Chondrocyte (in vitro differentiated cells): Measurements from ENCODE around the gene ZG16B. TPM values are rescaled to one million over a fixed set of nuclear protein-coding genes. Genes with fewer than 3 reads are reported as not detected.

Experiments used
- DNase-seq: peaks from one replicate; pipeline ENCODE4 v3.0.0; 2021; ENCODE audit warnings: mixed read lengths, low spot score
- H3K27ac Mint-ChIP-seq: one replicate; pipeline ENCODE4 v1.8.0; 2021; ENCODE audit warnings: mild to moderate bottlenecking, moderate library complexity, mixed read lengths; ENCODE audit not compliant: unreplicated experiment
- H3K27me3 Mint-ChIP-seq: 2 replicates; pipeline ENCODE4 v1.8.0; 2021; ENCODE audit warnings: low read depth, mixed read lengths
- H3K36me3 Mint-ChIP-seq: 2 replicates; pipeline ENCODE4 v1.8.0; 2021; ENCODE audit warnings: low read depth, mixed read lengths
- H3K4me1 Mint-ChIP-seq: 2 replicates; pipeline ENCODE4 v1.8.0; 2021; ENCODE audit warnings: low read depth, mild to moderate bottlenecking, mixed read lengths
- H3K4me3 Mint-ChIP-seq: one replicate; pipeline ENCODE4 v1.8.0; 2021; ENCODE audit warnings: mild to moderate bottlenecking, moderate library complexity, mixed read lengths; ENCODE audit not compliant: unreplicated experiment
- H3K9me3 Mint-ChIP-seq: 2 replicates; pipeline ENCODE4 v1.8.0; 2021; ENCODE audit warnings: low read depth, mixed read lengths
- CTCF ChIP-seq: fragments of 200-600 bp; sonication (generic); IDR thresholded peaks from 2 replicates; pipeline ENCODE4 v1.5.0; 2021; ENCODE audit warnings: antibody characterized with exemption, mild to moderate bottlenecking, moderate library complexity
- total RNA-seq: library from RNA; stranded (reverse); gene quantifications from 3 replicates; pipeline ENCODE4 v1.2.1, GENCODE V29; 2021

The ZG16B gene
- total RNA-seq, 1 donor from 2014 or later, result 2.1 TPM

DNA sequence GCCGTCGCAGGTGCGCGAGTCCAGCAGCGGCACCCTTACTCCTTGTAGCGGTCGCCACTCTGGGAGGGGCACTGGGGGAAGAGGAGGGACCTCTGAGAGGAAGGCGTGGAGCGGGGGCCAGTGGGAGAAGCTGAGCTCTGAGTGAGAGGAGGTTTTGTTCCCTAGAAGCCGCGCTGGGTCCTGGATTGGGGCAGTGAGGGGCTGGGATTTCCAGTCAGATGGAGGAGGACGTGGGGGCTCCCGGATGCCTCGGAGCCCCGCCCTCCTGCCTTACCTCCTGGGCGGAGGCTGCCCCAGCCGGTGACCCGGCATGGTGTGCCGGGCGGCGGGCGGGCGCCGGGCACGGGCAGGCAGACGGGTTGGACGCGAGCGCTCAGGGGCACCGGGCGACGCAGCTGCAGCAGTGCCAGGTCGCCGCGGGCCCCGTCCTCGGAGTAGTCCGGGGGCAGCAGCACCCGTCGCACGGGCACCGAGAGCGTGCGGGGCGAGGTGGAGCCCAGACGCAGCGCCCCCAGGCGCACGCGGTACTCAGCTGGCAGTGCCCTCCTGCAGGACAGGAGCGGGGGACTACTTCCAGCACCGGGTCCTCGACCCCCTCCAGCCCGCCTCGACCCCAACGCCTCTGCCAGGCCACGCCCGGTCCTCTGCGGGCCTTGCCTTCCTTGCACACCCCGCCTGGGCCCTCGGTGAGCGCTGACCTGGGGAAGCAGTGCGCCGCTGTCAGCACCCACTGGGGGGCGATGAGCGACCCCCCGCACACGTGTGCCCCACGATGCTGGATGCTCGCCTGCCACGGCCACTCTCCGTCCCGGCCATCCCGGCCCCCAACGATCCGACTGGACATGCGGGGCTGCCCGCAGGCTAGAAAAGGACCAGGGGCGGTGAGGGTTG lies 44.8 kb upstream of the ZG16B start:
- Mint-ChIP-seq H3K4me1 (no peaks in the 10 kb centered on the region), H3K27ac (no peak overlapping the region), H3K4me3 (no peak overlapping the region), H3K9me3 (no peaks in the 10 kb centered on the region), H3K27me3 (peaks cover 15% of the 10 kb centered on the region), H3K36me3 (no peaks in the 10 kb centered on the region)
- TF ChIP-seq CTCF, result peak; percentile 29
- DNase-seq, result peak; percentile 91

DNA sequence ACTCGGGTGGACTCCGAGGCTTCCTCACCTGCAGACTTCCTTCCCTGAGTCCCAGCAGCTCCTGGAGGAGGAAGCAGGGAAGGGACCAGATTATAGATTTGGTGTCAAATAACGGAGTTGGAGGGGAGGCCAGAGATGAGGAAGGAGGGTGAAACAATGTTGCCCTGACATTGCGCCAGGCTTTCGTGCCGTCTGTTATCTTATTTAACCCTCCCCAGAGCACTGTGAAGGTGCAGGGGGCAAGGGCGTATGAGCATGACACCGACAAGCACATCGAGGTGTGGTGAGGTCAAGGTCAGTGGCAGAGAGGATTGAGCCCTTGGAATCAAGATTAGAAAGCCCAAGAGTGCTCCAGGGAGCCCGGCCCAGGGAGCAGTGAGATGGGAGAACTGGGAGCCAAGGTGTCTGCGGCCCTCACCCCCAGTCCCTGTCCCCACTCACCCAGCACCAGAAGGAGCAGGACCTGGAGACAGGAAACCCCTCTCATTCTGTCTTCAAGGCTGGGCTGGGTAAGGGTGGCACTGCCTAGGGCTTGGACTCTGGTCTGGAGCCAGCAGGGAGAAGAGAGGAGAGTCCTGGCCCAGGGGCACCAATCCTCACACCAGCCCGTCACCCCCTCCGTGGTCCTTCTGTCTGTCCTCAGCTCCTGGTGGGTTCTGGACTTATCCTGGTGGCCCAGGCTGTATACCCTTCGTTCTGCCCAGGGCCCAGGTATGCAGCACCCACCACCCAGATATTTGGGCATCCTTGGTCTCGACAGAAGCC lies 43.9 kb upstream of the ZG16B start:
- DNase-seq, result peak; percentile 60
- H3K27ac Mint-ChIP-seq, result no peak overlapping the region
- H3K9me3 Mint-ChIP-seq, result no peaks in the 10 kb centered on the region
- H3K4me3 Mint-ChIP-seq, result no peak overlapping the region
- no peak for TF ChIP-seq CTCF
- H3K36me3 Mint-ChIP-seq, result no peaks in the 10 kb centered on the region
- peaks cover 19% of the 10 kb centered on the region for H3K27me3 Mint-ChIP-seq
- no peaks in the 10 kb centered on the region for H3K4me1 Mint-ChIP-seq

- no peaks in the 10 kb centered on the region for H3K4me1 Mint-ChIP-seq
- TF ChIP-seq CTCF, result no peak
- no peaks in the 10 kb centered on the region for H3K9me3 Mint-ChIP-seq
Observed at GRCh38 chr16:2786826-2787151, 43.3 kb upstream of the ZG16B start.

DNA sequence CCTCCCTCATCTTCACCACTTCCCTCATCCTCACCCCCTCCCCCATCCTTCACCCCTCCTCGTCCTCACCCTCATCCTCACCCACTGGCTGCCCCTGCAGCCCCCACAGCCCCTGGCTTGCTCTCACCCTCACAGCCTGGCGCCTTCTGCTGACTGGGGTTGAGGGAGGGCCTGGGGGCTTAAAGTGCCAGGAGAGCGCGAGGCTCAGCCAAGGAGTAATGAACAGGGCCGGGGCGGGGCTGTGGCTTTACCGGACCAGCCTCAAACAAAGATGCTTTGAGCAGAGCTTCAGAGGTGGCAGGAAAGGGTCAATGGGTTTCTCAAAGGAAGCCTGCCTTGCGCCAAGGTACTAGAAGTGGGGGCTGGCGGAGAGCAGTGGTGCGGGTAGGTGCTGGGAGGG lies 42.7 kb upstream of the ZG16B start, which contains the start of gene PRSS33:
TSS of gene PRSS33 (minus strand) at position 155 of the 400 bp plus-strand sequence. CDS start 1,013 bp downstream, outside the sequence.
- peak; percentile 49 for DNase-seq
- no peak within 1 kb of the TSS for H3K4me3 Mint-ChIP-seq
- TF ChIP-seq CTCF, result no peak
- H3K4me1 Mint-ChIP-seq, result no peaks in the 10 kb centered on the region
- H3K9me3 Mint-ChIP-seq, result no peaks in the 10 kb centered on the region
- no peaks in the 10 kb centered on the region for H3K36me3 Mint-ChIP-seq
- H3K27ac Mint-ChIP-seq, result no peak within 1 kb of the TSS
- peaks cover 28% of the 10 kb centered on the region for H3K27me3 Mint-ChIP-seq

More at GRCh38 chr16:2786826-2787151, 43.3 kb upstream of the ZG16B start:
- peak; percentile 4 for DNase-seq
- H3K27me3 Mint-ChIP-seq, result peaks cover 23% of the 10 kb centered on the region
- no peak overlapping the region for H3K4me3 Mint-ChIP-seq
- H3K27ac Mint-ChIP-seq, result no peak overlapping the region
- no peaks in the 10 kb centered on the region for H3K36me3 Mint-ChIP-seq

- peak; percentile 44 for DNase-seq
- H3K4me3 Mint-ChIP-seq, result no peak overlapping the region
- no peaks in the 10 kb centered on the region for H3K4me1 Mint-ChIP-seq
- peaks cover 29% of the 10 kb centered on the region for H3K27me3 Mint-ChIP-seq
- no peaks in the 10 kb centered on the region for H3K36me3 Mint-ChIP-seq
- no peak for TF ChIP-seq CTCF
- H3K27ac Mint-ChIP-seq, result no peak overlapping the region
- H3K9me3 Mint-ChIP-seq, result no peaks in the 10 kb centered on the region
Observed at GRCh38 chr16:2787961-2788360, 42.1 kb upstream of the ZG16B start.
